Sciatic nerve (tissue), 2 donors: ENCODE data around the gene HOXC10. TPM values are rescaled to one million over a fixed set of nuclear protein-coding genes. Genes with fewer than 3 reads are reported as not detected.

Experiments
- ATAC-seq: fragments of 200-7000 bp; cut with Tn5 transposase; one replicate; pipeline ENCODE4 v1.9.1; 2020; ENCODE audit warnings: mild to moderate bottlenecking, moderate library complexity
- DNase-seq: peaks from one replicate; pipeline ENCODE4 v3.0.0-alpha.2; 2020; ENCODE audit warnings: low spot score
- intact Hi-C: fragments of 100-400 bp; cut with DNase I; formaldehyde crosslinking; loops from one replicate; pipeline ENCODE4 v1.14.2; 2022
- total RNA-seq: library from RNA; stranded (reverse); fragmentation: NEBNext Ultra II Directional; extraction: Animal tissue kit (Norgen Biotek cat#: 25700); gene quantifications from one replicate; pipeline ENCODE4 v1.2.1, GENCODE V29; 2021
- donor health status: DM: no; HTN: no; CAD: no.
- donor health status: DM: no; HTN: no; CAD: no.

HOXC10 gene
- total RNA-seq, 1 donor from 2014 or later: 17.2 TPM

GRCh38 chr12:53949631-53950436, 35.1 kb upstream of the HOXC10 start:
- intact Hi-C loops: loop anchor here (10.0 kb wide), 1 partner anchor 195 kb away; the partner anchor contains the start of gene CISTR
- ATAC-seq (no peak), DNase-seq (no peak)

- DNase-seq (no peak), ATAC-seq (no peak)
- intact Hi-C loops: loop anchor here (10.0 kb wide), 1 partner anchor 196 kb away; the partner anchor contains the start of gene CISTR
These were observed 34.5 kb upstream of the HOXC10 start for GRCh38 chr12:53950437-53950773.

GRCh38 chr12:53950789-53951576, 34.0 kb upstream of the HOXC10 start:
- DNase-seq (no peak), ATAC-seq (peak; percentile 5)
- intact Hi-C loops: loop anchor here (10.0 kb wide), 1 partner anchor 196 kb away; the partner anchor contains the start of gene CISTR

- intact Hi-C loops: loop anchor here (10.0 kb wide), 1 partner anchor 197 kb away; the partner anchor contains the start of gene CISTR
- no peak for DNase-seq
- ATAC-seq: no peak
These were observed 33.2 kb upstream of the HOXC10 start for GRCh38 chr12:53951577-53952334.

GRCh38 chr12:53952335-53952694, 32.6 kb upstream of the HOXC10 start:
- intact Hi-C loops: loop anchor here (10.0 kb wide), 1 partner anchor 198 kb away; the partner anchor contains the start of gene CISTR
- no peak for DNase-seq
- no peak for ATAC-seq

- no peak for DNase-seq
- intact Hi-C loops: loop anchor here (10.0 kb wide), 1 partner anchor 198 kb away; the partner anchor contains the start of gene CISTR
- ATAC-seq: no peak
These were observed 31.8 kb upstream of the HOXC10 start for GRCh38 chr12:53952871-53953734.

- DNase-seq: no peak
- ATAC-seq: no peak
- intact Hi-C loops: loop anchor here (10.0 kb wide), 1 partner anchor 199 kb away; the partner anchor contains the start of gene CISTR
These were observed 30.9 kb upstream of the HOXC10 start for GRCh38 chr12:53953831-53954693.

GRCh38 chr12:53954694-53955035, 30.3 kb upstream of the HOXC10 start, which contains the start of gene HOXC12:
Gene HOXC12, plus strand, starts transcription at chr12:53954903. Its CDS starts 27 bp downstream, at chr12:53954930.
- ATAC-seq: no peak
- intact Hi-C loops: loop anchor here (10.0 kb wide), 1 partner anchor 200 kb away; the partner anchor contains the start of gene CISTR
- no peak for DNase-seq

GRCh38 chr12:53955036-53955775, 29.7 kb upstream of the HOXC10 start:
- DNase-seq (no peak), ATAC-seq (no peak)
- intact Hi-C loops: loop anchor here (10.0 kb wide), 1 partner anchor 200 kb away; the partner anchor contains the start of gene CISTR

- intact Hi-C loops: loop anchor here (10.0 kb wide), 1 partner anchor 201 kb away; the partner anchor contains the start of gene CISTR
- no peak for DNase-seq
- ATAC-seq: no peak
These were observed 29.1 kb upstream of the HOXC10 start for GRCh38 chr12:53955776-53956250.

GRCh38 chr12:53956251-53956887, 28.6 kb upstream of the HOXC10 start:
- DNase-seq: no peak
- ATAC-seq: no peak
- intact Hi-C loops: loop anchor here (10.0 kb wide), 1 partner anchor 202 kb away; the partner anchor contains the start of gene CISTR

GRCh38 chr12:53956914-53957536, 27.9 kb upstream of the HOXC10 start:
- no peak for DNase-seq
- no peak for ATAC-seq
- intact Hi-C loops: loop anchor here (10.0 kb wide), 1 partner anchor 202 kb away; the partner anchor contains the start of gene CISTR

- no peak for DNase-seq
- no peak for ATAC-seq
- intact Hi-C loops: loop anchor here (10.0 kb wide), 1 partner anchor 203 kb away; the partner anchor contains the start of gene CISTR
These were observed 26.8 kb upstream of the HOXC10 start for GRCh38 chr12:53958128-53958527.

GRCh38 chr12:53959314-53959713, 25.6 kb upstream of the HOXC10 start:
- ATAC-seq (no peak), DNase-seq (no peak)
- intact Hi-C loops: loop anchor here (10.0 kb wide), 1 partner anchor 205 kb away; the partner anchor contains the start of gene CISTR
